GM12875 (cell line): ENCODE data around the gene RIBC2.

Source experiments
- H3K4me3 ChIP-seq: one replicate; pipeline ENCODE4 v1.5.1; 2011; ENCODE audit warnings: low read depth, low read length, control low read depth
- TF ChIP-seq, protein P1 (sequence below): IDR thresholded peaks from 2 replicates; pipeline ENCODE4 v1.5.1; 2011; ENCODE audit warnings: low read depth, mild to moderate bottlenecking, control low read depth, inconsistent platforms, low read length, moderate library complexity, borderline replicate concordance; ENCODE audit not compliant: insufficient read depth

RIBC2 gene

DNA sequence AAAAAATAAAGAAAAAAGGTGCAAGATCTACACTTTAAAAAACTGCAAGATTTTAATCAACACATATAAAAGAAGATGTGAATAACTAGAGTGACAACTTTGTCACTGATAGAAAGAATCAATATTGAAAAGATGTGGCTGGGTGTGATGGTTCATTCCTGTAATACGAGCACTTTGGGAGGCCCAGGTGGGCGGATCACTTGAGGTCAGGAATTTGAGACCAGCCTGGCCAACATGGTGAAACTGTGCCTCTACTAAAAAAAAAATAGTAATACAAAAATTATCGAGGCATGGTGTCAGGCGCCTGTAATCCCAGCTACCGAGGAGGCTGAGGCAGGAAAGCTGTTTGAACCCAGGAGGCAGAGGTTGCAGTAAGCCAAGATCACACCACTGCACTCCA lies 68.2 kb downstream of the RIBC2 start:
- H3K4me3 ChIP-seq = no peak overlapping the region
- TF ChIP-seq, protein P1, sequence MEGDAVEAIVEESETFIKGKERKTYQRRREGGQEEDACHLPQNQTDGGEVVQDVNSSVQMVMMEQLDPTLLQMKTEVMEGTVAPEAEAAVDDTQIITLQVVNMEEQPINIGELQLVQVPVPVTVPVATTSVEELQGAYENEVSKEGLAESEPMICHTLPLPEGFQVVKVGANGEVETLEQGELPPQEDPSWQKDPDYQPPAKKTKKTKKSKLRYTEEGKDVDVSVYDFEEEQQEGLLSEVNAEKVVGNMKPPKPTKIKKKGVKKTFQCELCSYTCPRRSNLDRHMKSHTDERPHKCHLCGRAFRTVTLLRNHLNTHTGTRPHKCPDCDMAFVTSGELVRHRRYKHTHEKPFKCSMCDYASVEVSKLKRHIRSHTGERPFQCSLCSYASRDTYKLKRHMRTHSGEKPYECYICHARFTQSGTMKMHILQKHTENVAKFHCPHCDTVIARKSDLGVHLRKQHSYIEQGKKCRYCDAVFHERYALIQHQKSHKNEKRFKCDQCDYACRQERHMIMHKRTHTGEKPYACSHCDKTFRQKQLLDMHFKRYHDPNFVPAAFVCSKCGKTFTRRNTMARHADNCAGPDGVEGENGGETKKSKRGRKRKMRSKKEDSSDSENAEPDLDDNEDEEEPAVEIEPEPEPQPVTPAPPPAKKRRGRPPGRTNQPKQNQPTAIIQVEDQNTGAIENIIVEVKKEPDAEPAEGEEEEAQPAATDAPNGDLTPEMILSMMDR = no peak
